Spleen (tissue), 11 donors: ENCODE measurements around the gene GALNT11. TPM values are rescaled to one million over a fixed set of nuclear protein-coding genes. Genes with fewer than 3 reads are reported as not detected.

Source experiments
- DNase-seq: peaks from one replicate; pipeline ENCODE4 v3.0.0-alpha.2; 2020
- H3K27ac ChIP-seq, 8 donors: fragments of 200-600 bp; sonication (generic) in 7 of 8; 1 replicate in 4 of 8; 2 replicates in 4 of 8; pipeline versions ENCODE4 v1.5.0 to v1.8.0; 2016 to 2021; ENCODE audit warnings: inconsistent platforms in 4 of 8, mild to moderate bottlenecking in 4 of 8, moderate library complexity in 1 of 8
- H3K27me3 ChIP-seq, 7 donors: fragments of 200-600 bp; sonication (generic) in 6 of 7; replicated peaks in 1 of 7; 1 replicate in 4 of 7; 2 replicates in 3 of 7; pipeline versions ENCODE4 v1.5.0 to v1.8.0; 2016 to 2021; ENCODE audit warnings: inconsistent platforms in 3 of 7, mild to moderate bottlenecking in 1 of 7
- H3K36me3 ChIP-seq, 6 donors: fragments of 200-600 bp; sonication (generic) in 5 of 6; 1 replicate in 4 of 6; 2 replicates in 2 of 6; pipeline versions ENCODE4 v1.5.0 to v1.8.0; 2016 to 2021; ENCODE audit warnings: inconsistent platforms in 2 of 6
- H3K4me1 ChIP-seq, 6 donors: fragments of 200-600 bp; sonication (generic) in 5 of 6; 1 replicate in 3 of 6; 2 replicates in 3 of 6; pipeline versions ENCODE4 v1.5.0 to v1.8.0; 2016 to 2021; ENCODE audit warnings: inconsistent platforms in 3 of 6
- H3K4me3 ChIP-seq, 8 donors: fragments of 200-600 bp; sonication (generic) in 7 of 8; 1 replicate in 4 of 8; 2 replicates in 4 of 8; pipeline versions ENCODE4 v1.5.0 to v1.8.0; 2016 to 2021; ENCODE audit warnings: inconsistent platforms in 4 of 8, mild to moderate bottlenecking in 4 of 8, moderate library complexity in 2 of 8
- H3K9me3 ChIP-seq, 8 donors: fragments of 200-600 bp; sonication (generic) in 7 of 8; 1 replicate in 4 of 8; 2 replicates in 4 of 8; pipeline versions ENCODE4 v1.5.0 to v1.8.0; 2016 to 2021; ENCODE audit warnings: inconsistent platforms in 4 of 8
- CTCF ChIP-seq, 11 experiments: fragments of 200-600 bp in 7 of 11; fragments of 450-650 bp in 4 of 11; sonication (generic) in 4 of 11; IDR thresholded peaks in 8 of 11; conservative IDR thresholded peaks in 3 of 11; 1 replicate in 7 of 11; 2 replicates in 4 of 11; pipeline versions ENCODE4 v1.4.0 to v1.8.0; 2016 to 2021; ENCODE audit warnings: antibody characterized with exemption in 11 of 11, inconsistent platforms in 4 of 11, mild to moderate bottlenecking in 1 of 11
- POLR2A ChIP-seq, 3 donors: fragments of 450-650 bp; IDR thresholded peaks; one replicate each; pipeline ENCODE4 v1.5.1; 2017; ENCODE audit warnings: antibody characterized with exemption in 3 of 3, mild to moderate bottlenecking in 1 of 3
- POLR2AphosphoS5 ChIP-seq, 3 donors: sonication (generic); formaldehyde crosslinking; IDR thresholded peaks; one replicate each; pipeline ENCODE4 v1.5.1; 2017; ENCODE audit warnings: antibody characterized with exemption in 3 of 3
- WGBS, 5 donors: extraction: QIAGEN DNeasy Blood & Tissue Kit in 3 of 5; methylation state at CpG; one replicate each; pipeline versions ENCODE4 v1.1.5 to v1.1.7; 2013 to 2018; 5-methylcytosine and 5-hydroxymethylcytosine counted together
- intact Hi-C: fragments of 100-400 bp; cut with DNase I; formaldehyde crosslinking; loops from one replicate; pipeline ENCODE4 v1.15.0; 2023; ENCODE audit warnings: low total_unique reads
- polyA plus RNA-seq, 3 donors: library from polyadenylated mRNA; stranded (reverse); fragments of 200-250 nt; gene quantifications; one replicate each; pipeline ENCODE4 v1.2.1, GENCODE V29; 2013
- total RNA-seq, 7 donors: library from RNA; depleted of rRNA in 3 of 7; stranded (reverse); fragments of >200 nt in 3 of 7; fragmentation: NEBNext Ultra II Directional in 4 of 7; extraction: Animal tissue kit (Norgen Biotek cat#: 25700) in 4 of 7; gene quantifications; one replicate each; pipeline versions ENCODE4 v1.1.0 to v1.2.1, GENCODE V29; 2016 to 2021
- donor health status: healthy with polysubstance abuse.
- donor health status: DM: no; HTN: no; CAD: no; lungs with moderate emphysema.
- donor health status: DM: no; HTN: no; CAD: no.
- donor health status: Bipolar disorder and iron deficiency.
- donor health status: healthy.
- donor health status: DM: no; HTN: no; CAD: no.
- donor health status: DM: yes; HTN: yes; CAD: no.

Gene GALNT11
- total and polyA plus RNA-seq, 10 donors = 9.7 to 46.0 (median 29.0) TPM

GRCh38 chr7:151993977-151994676, 31.3 kb upstream of the GALNT11 start:
- H3K4me3 ChIP-seq = no peak overlapping the region
- no peaks in the 10 kb centered on the region for H3K36me3 ChIP-seq
- WGBS, 5 donors = 57 to 78% (median 65%) methylated on average over 14 of the region's 14 CpGs
- no peaks in the 10 kb centered on the region for H3K9me3 ChIP-seq
- no peak overlapping the region for H3K27ac ChIP-seq
- no peak for DNase-seq
- peaks cover 0 to 7% (median 0%) of the 10 kb centered on the region in 6 donors for H3K4me1 ChIP-seq
- H3K27me3 ChIP-seq = peaks cover 0 to 18% (median 0%) of the 10 kb centered on the region in 7 donors
- TF ChIP-seq POLR2A (IDR thresholded peaks at IDR 0.05) (no peak), POLR2AphosphoS5 (IDR thresholded peaks at IDR 0.05) (peak in 1 of 3 donors; percentile 35)
- intact Hi-C loops = no loop called here

GRCh38 chr7:151999424-152000090, 25.9 kb upstream of the GALNT11 start:
- intact Hi-C loops = no loop called here

GRCh38 chr7:152000191-152000590, 25.3 kb upstream of the GALNT11 start:
- DNase-seq = no peak
- WGBS, 5 donors = 82 to 97% (median 88%) methylated on average over 1 of the region's 1 CpG
- no peaks in the 10 kb centered on the region for H3K36me3 ChIP-seq
- H3K27ac ChIP-seq = peak overlapping the region in 5 of 8 donors; percentile 3 to 55 (median 52)
- H3K9me3 ChIP-seq = no peaks in the 10 kb centered on the region
- peaks cover 0 to 3% (median 0%) of the 10 kb centered on the region in 7 donors for H3K27me3 ChIP-seq
- TF ChIP-seq POLR2AphosphoS5 (IDR thresholded peaks at IDR 0.05) = no peak
- no peak for TF ChIP-seq POLR2A (IDR thresholded peaks at IDR 0.05)
- H3K4me1 ChIP-seq = no peaks in the 10 kb centered on the region
- no peak overlapping the region for H3K4me3 ChIP-seq
- intact Hi-C loops = no loop called here

More at GRCh38 chr7:151999424-152000090, 25.9 kb upstream of the GALNT11 start:
- Histone ChIP-seq H3K4me1 (no peaks in the 10 kb centered on the region), H3K27me3 (peaks cover 0 to 3% (median 0%) of the 10 kb centered on the region in 7 donors), H3K27ac (peak overlapping the region in 6 of 8 donors; percentile 3 to 55 (median 42)), H3K36me3 (no peaks in the 10 kb centered on the region), H3K4me3 (no peak overlapping the region), H3K9me3 (no peaks in the 10 kb centered on the region)
- no peak for DNase-seq
- WGBS, 5 donors = 69 to 84% (median 77%) methylated on average over 6 of the region's 6 CpGs
- no peak for TF ChIP-seq POLR2AphosphoS5 (IDR thresholded peaks at IDR 0.05)
- no peak for TF ChIP-seq CTCF (IDR thresholded peaks at IDR 0.05 in 8 of 11, conservative IDR thresholded peaks at IDR 0.05 in 3 of 11)
- no peak for TF ChIP-seq POLR2A (IDR thresholded peaks at IDR 0.05)

- Histone ChIP-seq H3K4me3 (no peak overlapping the region), H3K4me1 (no peaks in the 10 kb centered on the region), H3K36me3 (no peaks in the 10 kb centered on the region), H3K27ac (no peak overlapping the region), H3K9me3 (no peaks in the 10 kb centered on the region), H3K27me3 (peaks cover 0 to 3% (median 0%) of the 10 kb centered on the region in 7 donors)
- intact Hi-C loops = no loop called here
- 75 to 87% (median 77%) methylated on average over 6 of the region's 6 CpGs for WGBS, 5 donors
- DNase-seq = no peak
- no peak for TF ChIP-seq POLR2AphosphoS5 (IDR thresholded peaks at IDR 0.05)
- TF ChIP-seq POLR2A (IDR thresholded peaks at IDR 0.05) = no peak
- TF ChIP-seq CTCF (IDR thresholded peaks at IDR 0.05 in 8 of 11, conservative IDR thresholded peaks at IDR 0.05 in 3 of 11) = no peak
Observed at GRCh38 chr7:152006336-152006735, 19.1 kb upstream of the GALNT11 start.

GRCh38 chr7:152011860-152012259, 13.6 kb upstream of the GALNT11 start:
- WGBS, 5 donors = 80 to 89% (median 83%) methylated on average over 3 of the region's 3 CpGs
- intact Hi-C loops = no loop called here
- H3K4me3 ChIP-seq = no peak overlapping the region

More at GRCh38 chr7:152011860-152012259, 13.6 kb upstream of the GALNT11 start:
- Histone ChIP-seq H3K27me3 (no peaks in the 10 kb centered on the region), H3K9me3 (peaks cover 0 to 4% (median 0%) of the 10 kb centered on the region in 8 donors), H3K4me1 (no peaks in the 10 kb centered on the region), H3K36me3 (no peaks in the 10 kb centered on the region), H3K27ac (no peak overlapping the region)
- no peak for DNase-seq
- TF ChIP-seq CTCF (IDR thresholded peaks at IDR 0.05 in 8 of 11, conservative IDR thresholded peaks at IDR 0.05 in 3 of 11) = no peak
- no peak for TF ChIP-seq POLR2AphosphoS5 (IDR thresholded peaks at IDR 0.05)
- TF ChIP-seq POLR2A (IDR thresholded peaks at IDR 0.05) = no peak
